GM10248 (cell line): ENCODE measurements around the gene SMLR1.

Experiments used
- CTCF ChIA-PET: fragments of 300-600 bp; sonication (Branson Sonifier 250); formaldehyde crosslinking; extraction: SDS; loops from one replicate; lab custom pipeline; 2021; ENCODE audit warnings: antibody characterized with exemption; lab: Yijun Ruan, JAX
- POLR2A ChIA-PET: fragments of 350-650 bp; sonication (Branson Sonifier 250); formaldehyde crosslinking; extraction: SDS; loops from one replicate; lab custom pipeline; 2020; ENCODE audit warnings: antibody characterized with exemption; lab: Yijun Ruan, JAX
- DNase-seq: peaks from one replicate; pipeline ENCODE4 v3.0.0; 2012; ENCODE audit errors: extremely low spot score
- CTCF ChIP-seq: IDR thresholded peaks from 2 replicates; pipeline ENCODE4 v1.5.1; 2012; ENCODE audit warnings: mild to moderate bottlenecking, low read depth; ENCODE audit errors: extremely low read depth, missing control alignments, control extremely low read depth

Gene SMLR1

DNA sequence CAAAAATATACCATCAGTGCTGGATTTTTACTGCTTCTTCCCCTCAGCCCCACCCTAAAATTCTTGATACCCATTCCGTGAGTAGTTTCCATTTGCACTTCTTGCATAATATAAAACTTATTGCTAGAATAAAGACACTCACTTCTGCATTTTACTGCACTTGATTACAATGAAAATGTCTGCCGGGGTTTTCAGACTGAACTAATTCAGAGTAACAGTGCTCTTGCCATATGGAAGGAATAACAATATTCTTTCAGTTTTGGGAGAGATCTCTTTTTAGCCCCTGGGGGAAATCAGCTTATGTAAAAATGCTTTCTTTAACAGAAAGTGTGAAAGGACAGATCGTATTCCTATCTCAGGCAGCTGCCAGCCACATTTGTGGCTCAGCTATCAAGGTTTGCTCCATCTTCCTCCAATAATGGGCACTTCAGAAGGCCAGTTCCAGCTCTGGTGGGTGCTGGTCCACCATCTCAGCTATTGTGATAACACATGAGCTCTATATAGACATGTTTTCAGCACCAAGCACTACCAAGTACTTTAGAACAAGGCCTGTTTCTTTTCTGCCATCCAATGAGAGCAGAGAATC lies 8.9 kb downstream of the SMLR1 start:
- POLR2A ChIA-PET, result no interaction called here
- no peak for DNase-seq
- CTCF ChIA-PET, result interaction anchor here (1.0 to 1.6 kb wide), 2 partner anchors 138 to 514 kb away, joined by 3 to 4 read pairs; no protein-coding TSS in a partner anchor
- TF ChIP-seq CTCF, result no peak

GRCh38 chr6:130837067-130837466 lies 9.9 kb downstream of the SMLR1 start:
- TF ChIP-seq CTCF, result no peak
- POLR2A ChIA-PET, result no interaction called here
- no peak for DNase-seq
- CTCF ChIA-PET, result interaction anchor here (1.9 kb wide), 1 partner anchor 48 kb away, joined by 4 read pairs; no protein-coding TSS in a partner anchor

- CTCF ChIA-PET, result interaction anchor here (1.9 to 2.1 kb wide), 2 partner anchors 14 to 47 kb away, joined by 4 to 5 read pairs; no protein-coding TSS in a partner anchor
- DNase-seq, result no peak
- POLR2A ChIA-PET, result no interaction called here
- TF ChIP-seq CTCF, result no peak
Observed at GRCh38 chr6:130838250-130838860, 11.1 kb downstream of the SMLR1 start.

DNA sequence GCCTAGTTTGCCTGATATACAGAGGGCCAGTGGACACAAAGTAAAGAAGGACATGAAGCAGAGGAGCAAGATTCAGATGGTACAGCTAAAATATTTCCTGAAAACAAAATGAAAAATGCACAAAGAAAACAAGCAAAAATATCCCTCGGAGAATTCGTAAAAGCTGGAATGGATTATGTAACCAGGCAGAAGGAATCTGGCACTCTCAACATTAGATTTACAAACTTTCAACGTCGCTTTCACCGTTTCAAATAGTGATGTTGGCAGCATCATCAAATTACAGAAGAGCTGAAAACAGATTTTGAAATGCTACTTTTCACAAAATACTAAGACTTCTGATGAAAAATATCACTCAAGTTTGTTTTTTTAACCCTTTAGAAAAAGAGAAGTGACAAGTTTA lies 11.7 kb downstream of the SMLR1 start:
- no peak for TF ChIP-seq CTCF
- POLR2A ChIA-PET, result no interaction called here
- CTCF ChIA-PET, result interaction anchor here (2.1 kb wide), 1 partner anchor 14 kb away, joined by 5 read pairs; no protein-coding TSS in a partner anchor
- DNase-seq, result no peak

GRCh38 chr6:130839379-130839778 lies 12.2 kb downstream of the SMLR1 start:
- no peak for TF ChIP-seq CTCF
- DNase-seq, result no peak
- POLR2A ChIA-PET, result no interaction called here
- CTCF ChIA-PET, result interaction anchor here (2.1 kb wide), 1 partner anchor 15 kb away, joined by 5 read pairs; no protein-coding TSS in a partner anchor

- ChIA-PET POLR2A (no interaction called here), CTCF (no interaction called here)
- no peak for TF ChIP-seq CTCF
- no peak for DNase-seq
Observed at GRCh38 chr6:130840050-130840449, 12.8 kb downstream of the SMLR1 start.
